ENCODE data around the gene SRC.

DNA sequence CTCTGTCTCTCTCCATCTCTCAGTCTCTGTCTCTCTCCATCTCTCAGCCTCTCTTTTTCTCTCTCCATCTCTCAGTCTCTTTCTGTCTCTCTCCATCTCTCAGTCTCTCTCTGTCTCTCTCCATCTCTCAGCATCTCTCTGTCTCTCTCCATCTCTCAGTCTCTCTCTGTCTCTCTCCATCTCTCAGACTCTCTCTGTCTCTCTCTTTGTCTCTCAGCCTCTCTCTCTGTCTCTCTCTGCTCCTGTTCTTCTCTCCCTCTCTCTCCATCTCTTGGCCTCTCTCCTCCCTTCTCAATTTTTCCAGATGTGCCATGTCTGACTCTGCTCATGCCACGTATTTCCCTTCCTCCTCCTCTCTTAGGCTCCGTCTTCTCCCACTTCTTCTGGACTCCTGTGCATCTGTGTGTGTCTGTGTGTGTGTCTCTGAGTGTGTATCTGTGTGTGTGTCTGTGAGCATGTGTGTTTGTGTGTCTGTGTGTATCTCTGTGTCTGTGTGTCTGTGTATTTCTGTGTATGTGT is 72.7 kb downstream of the SRC start:
- TF ChIP-seq, protein P1, sequence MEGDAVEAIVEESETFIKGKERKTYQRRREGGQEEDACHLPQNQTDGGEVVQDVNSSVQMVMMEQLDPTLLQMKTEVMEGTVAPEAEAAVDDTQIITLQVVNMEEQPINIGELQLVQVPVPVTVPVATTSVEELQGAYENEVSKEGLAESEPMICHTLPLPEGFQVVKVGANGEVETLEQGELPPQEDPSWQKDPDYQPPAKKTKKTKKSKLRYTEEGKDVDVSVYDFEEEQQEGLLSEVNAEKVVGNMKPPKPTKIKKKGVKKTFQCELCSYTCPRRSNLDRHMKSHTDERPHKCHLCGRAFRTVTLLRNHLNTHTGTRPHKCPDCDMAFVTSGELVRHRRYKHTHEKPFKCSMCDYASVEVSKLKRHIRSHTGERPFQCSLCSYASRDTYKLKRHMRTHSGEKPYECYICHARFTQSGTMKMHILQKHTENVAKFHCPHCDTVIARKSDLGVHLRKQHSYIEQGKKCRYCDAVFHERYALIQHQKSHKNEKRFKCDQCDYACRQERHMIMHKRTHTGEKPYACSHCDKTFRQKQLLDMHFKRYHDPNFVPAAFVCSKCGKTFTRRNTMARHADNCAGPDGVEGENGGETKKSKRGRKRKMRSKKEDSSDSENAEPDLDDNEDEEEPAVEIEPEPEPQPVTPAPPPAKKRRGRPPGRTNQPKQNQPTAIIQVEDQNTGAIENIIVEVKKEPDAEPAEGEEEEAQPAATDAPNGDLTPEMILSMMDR (IDR thresholded peaks at IDR 0.05) = no peak
- TF ChIP-seq POLR2A (IDR thresholded peaks at IDR 0.05) (no peak), POLR2AphosphoS5 (IDR thresholded peaks at IDR 0.05) (no peak)

Data from suprapubic skin (tissue), 4 donors.